Measurements from ENCODE around the gene KRTAP12-3. TPM values are rescaled to one million over a fixed set of nuclear protein-coding genes. Genes with fewer than 3 reads are reported as not detected.

KRTAP12-3 gene, protein sequence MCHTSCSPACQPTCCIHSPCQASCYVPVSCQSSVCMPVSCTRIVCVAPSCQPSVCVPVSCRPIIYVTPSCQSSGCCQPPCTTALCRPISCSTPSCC
- total RNA-seq (2022; extraction: Qiagen RNA extraction; ENCODE audit: low read depth), result not detected in 5 replicates

DNA sequence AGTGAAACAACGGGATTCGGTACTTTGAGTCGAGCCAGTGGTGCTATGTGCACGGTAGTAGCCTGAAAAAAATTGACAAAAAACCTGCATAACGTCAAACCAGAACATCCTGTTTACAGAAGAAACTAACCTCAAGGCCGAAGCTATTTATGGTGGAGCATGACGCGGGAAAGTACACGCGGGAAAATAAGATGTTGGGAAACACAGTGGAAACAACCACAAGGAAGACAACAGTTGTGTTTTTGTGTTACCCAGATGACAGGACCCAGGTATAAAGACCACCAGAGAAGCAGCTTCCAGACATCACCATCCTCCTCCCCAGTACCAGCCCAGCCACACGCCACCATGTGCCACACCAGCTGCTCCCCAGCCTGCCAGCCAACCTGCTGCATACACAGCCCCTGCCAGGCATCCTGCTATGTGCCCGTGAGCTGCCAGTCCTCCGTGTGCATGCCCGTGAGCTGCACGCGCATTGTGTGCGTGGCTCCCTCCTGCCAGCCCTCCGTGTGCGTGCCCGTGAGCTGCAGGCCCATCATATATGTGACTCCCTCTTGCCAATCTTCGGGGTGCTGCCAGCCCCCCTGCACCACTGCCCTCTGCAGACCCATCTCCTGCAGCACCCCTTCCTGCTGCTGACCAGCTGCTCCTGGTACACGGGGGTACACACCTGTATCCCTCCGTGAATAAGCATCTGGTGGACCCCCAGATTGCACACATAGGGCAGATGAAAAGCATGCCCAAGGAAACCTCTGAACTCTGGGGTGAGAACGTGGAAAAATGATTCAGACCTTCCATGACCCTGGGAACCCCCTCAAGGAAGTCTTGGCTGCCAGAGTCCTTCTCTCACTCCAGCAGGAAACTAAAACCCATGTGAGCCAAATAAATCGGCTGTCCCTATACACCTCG is at the start of gene KRTAP12-3:
Gene KRTAP12-3 (plus strand): TSS at position 298 of the 906 bp plus-strand sequence. CDS start 48 bp downstream, at position 346.

DNA sequence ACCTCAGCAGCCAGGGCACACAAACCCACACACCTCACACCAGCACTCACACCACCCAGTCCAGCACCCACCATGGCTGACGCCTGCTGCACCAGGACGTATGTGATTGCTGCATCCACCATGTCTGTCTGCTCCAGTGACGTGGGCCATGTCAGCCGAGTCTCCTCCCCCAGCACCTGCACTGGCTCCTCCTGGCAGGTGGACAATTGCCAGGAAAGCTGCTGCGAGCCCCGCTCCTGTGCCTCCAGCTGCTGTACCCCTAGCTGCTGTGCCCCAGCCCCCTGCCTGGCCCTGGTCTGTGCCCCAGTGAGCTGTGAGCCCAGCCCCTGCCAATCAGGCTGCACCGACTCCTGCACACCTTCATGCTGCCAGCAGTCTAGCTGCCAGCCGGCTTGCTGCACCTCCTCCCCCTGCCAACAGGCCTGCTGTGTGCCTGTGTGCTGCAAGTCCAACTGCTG is 45.7 kb upstream of the KRTAP12-3 start, which contains the start of gene KRTAP10-8:
Gene KRTAP10-8 (plus strand): TSS at position 51 of the 458 bp plus-strand sequence. CDS start 22 bp downstream, at position 73.

DNA sequence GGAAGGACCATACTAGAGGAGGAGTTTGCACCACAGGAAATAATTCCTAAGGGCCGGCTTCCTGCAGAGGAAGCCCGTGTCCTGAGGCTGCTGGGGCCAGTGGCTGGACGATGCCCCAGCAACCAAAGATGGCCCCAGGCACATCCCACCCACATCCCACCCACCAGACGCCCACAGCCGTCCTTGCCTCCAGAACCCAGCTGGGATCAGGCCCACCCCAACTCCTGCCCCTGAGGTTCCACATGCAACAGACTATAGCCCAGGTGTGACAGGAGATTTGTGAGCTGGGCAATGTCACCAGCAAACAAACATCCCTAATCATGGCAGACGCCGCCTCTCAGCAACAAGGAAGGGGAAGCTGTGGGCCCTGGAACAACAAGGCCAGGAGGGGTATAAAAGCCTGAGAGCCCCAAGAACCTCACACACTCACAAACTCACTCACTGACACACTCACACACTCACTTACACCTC is 31.0 kb upstream of the KRTAP12-3 start, which contains the start of gene KRTAP10-9:
Gene KRTAP10-9 (plus strand): TSS at position 421 of the 471 bp plus-strand sequence. CDS start 79 bp downstream, outside the sequence.

DNA sequence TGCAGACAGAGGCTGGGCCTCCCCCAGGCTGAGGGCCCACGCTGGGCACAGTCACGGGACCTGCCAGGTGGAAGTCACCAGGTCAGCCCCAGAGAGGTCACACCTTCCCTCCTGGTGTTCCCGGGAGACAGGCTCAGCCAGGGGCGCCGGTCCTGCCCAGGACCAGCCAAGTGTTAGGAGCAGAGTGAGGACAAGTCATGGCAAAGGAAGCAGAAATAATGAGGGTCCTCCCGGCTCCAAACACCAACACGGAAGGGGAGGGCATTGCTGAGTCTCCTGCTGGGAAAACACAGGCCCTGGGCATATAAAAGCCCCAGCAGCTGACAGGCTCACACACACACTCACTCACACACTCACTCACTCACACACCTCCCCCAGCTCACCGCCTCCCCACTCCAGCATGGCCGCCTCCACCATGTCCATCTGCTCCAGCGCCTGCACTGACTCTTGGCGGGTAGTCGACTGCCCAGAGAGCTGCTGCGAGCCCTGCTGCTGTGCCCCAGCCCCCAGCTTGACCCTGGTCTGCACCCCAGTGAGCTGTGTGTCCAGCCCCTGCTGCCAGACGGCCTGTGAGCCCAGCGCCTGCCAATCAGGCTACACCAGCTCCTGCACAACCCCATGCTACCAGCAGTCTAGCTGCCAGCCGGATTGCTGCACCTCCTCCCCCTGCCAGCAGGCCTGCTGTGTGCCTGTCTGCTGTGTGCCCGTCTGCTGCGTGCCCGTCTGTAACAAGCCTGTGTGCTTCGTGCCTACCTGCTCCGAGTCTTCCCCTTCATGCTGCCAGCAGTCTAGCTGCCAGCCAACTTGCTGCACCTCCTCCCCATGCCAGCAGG is 20.5 kb upstream of the KRTAP12-3 start, which contains the start of gene KRTAP10-10:
Gene KRTAP10-10 (plus strand): TSS at position 339 of the 833 bp plus-strand sequence. CDS start 62 bp downstream, at position 401.

DNA sequence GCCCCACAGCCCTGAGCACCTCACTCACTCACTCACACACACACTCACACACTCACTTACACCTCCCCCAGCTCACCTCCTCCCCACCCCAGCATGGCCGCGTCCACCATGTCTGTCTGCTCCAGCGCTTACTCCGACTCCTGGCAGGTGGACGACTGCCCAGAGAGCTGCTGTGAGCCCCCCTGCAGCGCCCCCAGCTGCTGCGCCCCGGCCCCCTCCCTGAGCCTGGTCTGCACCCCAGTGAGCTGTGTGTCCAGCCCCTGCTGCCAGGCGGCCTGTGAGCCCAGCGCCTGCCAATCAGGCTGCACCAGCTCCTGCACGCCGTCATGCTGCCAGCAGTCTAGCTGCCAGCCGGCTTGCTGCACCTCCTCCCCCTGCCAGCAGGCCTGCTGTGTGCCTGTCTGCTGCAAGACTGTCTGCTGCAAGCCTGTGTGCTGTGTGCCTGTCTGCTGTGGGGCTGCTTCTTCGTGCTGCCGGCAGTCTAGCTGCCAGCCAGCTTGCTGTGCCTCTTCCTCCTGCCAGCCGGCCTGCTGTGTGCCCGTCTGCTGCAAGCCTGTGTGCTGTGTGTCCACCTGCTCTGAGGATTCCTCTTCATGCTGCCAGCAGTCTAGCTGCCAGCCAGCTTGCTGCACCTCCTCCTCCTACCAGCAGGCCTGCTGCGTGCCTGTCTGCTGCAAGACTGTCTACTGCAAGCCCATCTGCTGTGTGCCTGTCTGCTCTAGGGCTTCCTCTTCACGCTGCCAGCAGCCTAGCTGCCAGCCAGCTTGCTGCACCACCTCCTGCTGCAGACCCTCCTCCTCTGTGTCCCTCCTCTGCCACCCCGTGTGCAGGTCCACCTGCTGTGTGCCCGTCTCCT is 11.1 kb upstream of the KRTAP12-3 start, which contains the start of gene KRTAP10-11:
Gene KRTAP10-11 (plus strand): TSS at position 49 of the 856 bp plus-strand sequence. CDS start 45 bp downstream, at position 94.

DNA sequence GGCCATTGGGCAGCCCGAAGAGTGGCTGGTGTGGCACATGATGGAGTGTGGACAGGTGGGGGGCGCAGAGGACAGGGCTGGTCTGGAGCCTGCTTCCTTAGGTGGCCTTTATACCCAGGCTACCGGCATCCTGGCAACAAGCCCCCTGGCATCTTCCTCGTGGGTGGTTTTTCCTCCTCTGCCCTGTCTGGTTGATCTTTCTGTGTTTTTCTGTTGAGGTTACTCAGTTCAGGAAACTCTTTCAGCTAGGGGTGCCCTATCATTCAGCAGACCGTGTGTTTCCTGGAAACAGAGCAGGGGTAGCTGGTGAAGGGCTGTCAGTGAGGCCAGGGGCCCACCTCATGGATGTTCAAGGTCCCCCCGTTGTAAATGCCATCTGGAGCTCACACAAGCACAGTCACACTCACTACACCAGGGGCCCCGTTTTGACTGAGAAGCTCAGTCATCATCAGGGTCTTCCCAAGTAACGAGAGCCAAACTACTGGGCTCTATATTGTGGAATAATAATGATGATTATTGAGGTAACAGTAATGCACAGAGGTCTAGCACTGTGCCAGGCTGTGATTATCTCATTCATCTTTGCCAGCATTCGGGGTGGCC is 3.1 kb upstream of the KRTAP12-3 start, which contains the start of gene KRTAP12-4:
Gene KRTAP12-4 (minus strand): TSS at position 84 of the 600 bp plus-strand sequence. CDS start 45 bp downstream, at position 39.

DNA sequence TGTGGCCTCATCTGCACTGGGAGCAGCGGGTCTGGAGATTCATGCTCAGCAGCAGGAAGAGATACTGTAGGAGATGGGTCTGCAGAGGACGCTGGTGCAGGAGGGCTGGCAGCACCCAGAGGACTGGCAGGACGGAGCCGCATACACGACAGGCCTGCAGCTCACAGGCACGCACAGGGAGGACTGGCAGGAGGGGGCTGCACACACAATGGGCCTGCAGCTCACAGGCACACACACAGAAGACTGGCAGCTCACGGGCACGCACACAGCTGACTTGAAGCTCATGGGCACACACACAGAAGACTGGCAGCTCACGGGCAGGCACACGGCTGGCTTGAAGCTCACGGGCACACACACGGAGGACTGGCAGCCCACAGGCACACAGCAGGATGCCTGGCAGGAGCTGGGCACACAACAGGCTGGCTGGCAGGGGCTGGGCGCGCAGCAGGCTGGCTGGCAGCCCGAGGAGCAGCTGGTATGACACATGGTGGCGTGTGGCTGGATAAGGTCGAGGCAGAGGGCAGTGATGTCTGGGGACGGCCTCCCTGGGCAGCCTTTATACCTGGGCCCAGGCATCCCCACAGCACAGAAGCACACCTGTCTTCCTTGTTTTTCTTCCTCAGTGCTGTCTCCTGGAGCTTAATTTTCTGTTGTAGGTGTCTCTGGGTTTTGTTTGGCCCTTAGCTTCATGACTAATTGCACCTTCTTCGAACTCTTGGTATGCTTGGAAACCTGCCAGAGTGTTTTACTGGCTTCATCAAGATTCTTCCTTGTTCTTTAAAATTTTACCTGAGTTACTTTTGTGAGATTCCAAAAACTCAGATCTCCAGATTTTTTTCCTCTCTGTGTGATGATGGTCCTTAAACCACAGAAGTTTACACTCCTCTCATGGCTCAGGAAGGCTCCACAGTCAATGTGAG is 8.9 kb downstream of the KRTAP12-3 start, which contains the start of gene KRTAP12-2:
Gene KRTAP12-2 (minus strand): TSS at position 527 of the 920 bp plus-strand sequence. CDS start 41 bp downstream, at position 486.

DNA sequence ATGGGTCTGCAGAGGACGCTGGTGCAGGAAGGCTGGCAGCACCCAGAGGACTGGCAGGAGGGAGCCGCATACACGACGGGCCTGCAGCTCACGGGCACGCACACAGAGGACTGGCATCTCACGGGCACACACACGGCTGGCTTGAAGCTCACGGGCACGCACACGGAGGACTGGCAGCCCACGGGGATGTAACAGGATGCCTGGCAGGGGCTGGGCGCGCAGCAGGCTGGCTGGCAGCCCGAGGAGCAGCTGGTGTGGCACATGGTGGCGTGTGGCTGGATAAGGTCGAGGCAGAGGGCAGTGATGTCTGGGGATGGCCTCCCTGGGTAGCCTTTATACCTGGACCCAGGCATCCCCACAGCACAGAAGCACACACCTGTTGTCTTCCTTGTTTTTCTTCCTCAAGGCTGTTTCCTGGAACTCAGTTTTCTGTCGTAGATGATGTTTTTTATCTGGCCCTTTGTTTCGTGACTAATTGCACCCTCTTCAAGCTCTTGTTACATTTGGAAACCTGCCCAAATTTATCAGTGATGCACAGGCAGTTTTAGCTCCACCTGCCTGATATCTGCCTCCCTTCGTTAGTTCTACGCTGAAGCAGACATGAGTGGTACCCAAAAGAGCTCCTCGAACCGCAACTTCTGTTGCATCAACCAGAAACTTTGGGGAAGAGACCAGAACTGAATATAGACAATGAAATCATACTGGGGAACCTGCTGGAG is 24.3 kb downstream of the KRTAP12-3 start, which contains the start of gene KRTAP12-1:
Gene KRTAP12-1 (minus strand): TSS at position 303 of the 719 bp plus-strand sequence. CDS start 40 bp downstream, at position 263.

DNA sequence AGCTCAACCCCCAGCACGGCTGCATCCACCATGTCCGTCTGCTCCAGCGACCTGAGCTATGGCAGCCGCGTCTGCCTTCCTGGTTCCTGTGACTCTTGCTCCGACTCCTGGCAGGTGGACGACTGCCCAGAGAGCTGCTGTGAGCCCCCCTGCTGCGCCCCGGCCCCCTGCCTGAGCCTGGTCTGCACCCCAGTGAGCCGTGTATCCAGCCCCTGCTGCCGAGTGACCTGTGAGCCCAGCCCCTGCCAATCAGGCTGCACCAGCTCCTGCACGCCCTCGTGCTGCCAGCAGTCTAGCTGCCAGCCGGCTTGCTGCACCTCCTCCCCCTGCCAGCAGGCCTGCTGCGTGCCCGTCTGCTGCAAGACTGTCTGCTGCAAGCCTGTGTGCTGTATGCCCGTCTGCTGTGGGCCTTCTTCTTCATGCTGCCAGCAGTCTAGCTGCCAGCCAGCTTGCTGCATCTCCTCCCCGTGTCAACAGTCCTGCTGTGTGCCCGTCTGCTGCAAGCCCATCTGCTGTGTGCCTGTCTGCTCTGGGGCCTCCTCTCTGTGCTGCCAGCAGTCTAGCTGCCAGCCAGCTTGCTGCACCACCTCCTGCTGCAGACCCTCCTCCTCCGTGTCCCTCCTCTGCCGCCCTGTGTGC is 39.6 kb downstream of the KRTAP12-3 start, which contains the start of gene KRTAP10-12:
Gene KRTAP10-12 (plus strand): TSS at position 1 of the 639 bp plus-strand sequence. CDS start 30 bp downstream, at position 31.

Other genes starting within 250 kb of the KRTAP12-3 start
- 1.3 to 1.9 TPM (median 1.5 TPM) in 5 replicates for gene LRRC3, start 202.4 kb upstream of the KRTAP12-3 start, total RNA-seq (2022; extraction: Qiagen RNA extraction; ENCODE audit: low read depth)
- gene KRTAP10-1, start 117.7 kb upstream of the KRTAP12-3 start, total RNA-seq (2022; extraction: Qiagen RNA extraction; ENCODE audit: low read depth), result not detected in 5 replicates
- not detected in 5 replicates for gene KRTAP10-2, start 106.4 kb upstream of the KRTAP12-3 start, total RNA-seq (2022; extraction: Qiagen RNA extraction; ENCODE audit: low read depth)
- not detected in 5 replicates for gene KRTAP10-3, start 99.1 kb upstream of the KRTAP12-3 start, total RNA-seq (2022; extraction: Qiagen RNA extraction; ENCODE audit: low read depth)
- gene KRTAP10-4, start 84.2 kb upstream of the KRTAP12-3 start, total RNA-seq (2022; extraction: Qiagen RNA extraction; ENCODE audit: low read depth), result not detected in 5 replicates
- not detected in 5 replicates for gene KRTAP10-5, start 77.3 kb upstream of the KRTAP12-3 start, total RNA-seq (2022; extraction: Qiagen RNA extraction; ENCODE audit: low read depth)
- not detected in 5 replicates for gene KRTAP10-6, start 65.4 kb upstream of the KRTAP12-3 start, total RNA-seq (2022; extraction: Qiagen RNA extraction; ENCODE audit: low read depth)
- gene KRTAP10-7, start 57.3 kb upstream of the KRTAP12-3 start, total RNA-seq (2022; extraction: Qiagen RNA extraction; ENCODE audit: low read depth), result not detected in 5 replicates
- gene KRTAP10-8, start 45.9 kb upstream of the KRTAP12-3 start, total RNA-seq (2022; extraction: Qiagen RNA extraction; ENCODE audit: low read depth), result not detected in 5 replicates
- not detected in 5 replicates for gene KRTAP10-9, start 30.8 kb upstream of the KRTAP12-3 start, total RNA-seq (2022; extraction: Qiagen RNA extraction; ENCODE audit: low read depth)
- gene KRTAP10-10, start 20.6 kb upstream of the KRTAP12-3 start, total RNA-seq (2022; extraction: Qiagen RNA extraction; ENCODE audit: low read depth), result not detected in 5 replicates
- not detected in 5 replicates for gene KRTAP10-11, start 11.5 kb upstream of the KRTAP12-3 start, total RNA-seq (2022; extraction: Qiagen RNA extraction; ENCODE audit: low read depth)
- gene KRTAP12-4, start 3.3 kb upstream of the KRTAP12-3 start, total RNA-seq (2022; extraction: Qiagen RNA extraction; ENCODE audit: low read depth), result not detected in 5 replicates
- not detected in 5 replicates for gene KRTAP12-2, start 9.0 kb downstream of the KRTAP12-3 start, total RNA-seq (2022; extraction: Qiagen RNA extraction; ENCODE audit: low read depth)
- not detected in 5 replicates for gene KRTAP12-1, start 24.2 kb downstream of the KRTAP12-3 start, total RNA-seq (2022; extraction: Qiagen RNA extraction; ENCODE audit: low read depth)
- not detected in 5 replicates for gene KRTAP10-12, start 39.2 kb downstream of the KRTAP12-3 start, total RNA-seq (2022; extraction: Qiagen RNA extraction; ENCODE audit: low read depth)
- gene TSPEAR, start 53.6 kb downstream of the KRTAP12-3 start, total RNA-seq (2022; extraction: Qiagen RNA extraction; ENCODE audit: low read depth), result not detected in 5 replicates
- gene UBE2G2, start 143.9 kb downstream of the KRTAP12-3 start, total RNA-seq (2022; extraction: Qiagen RNA extraction; ENCODE audit: low read depth), result 32.0 to 38.3 TPM (median 35.3 TPM) in 5 replicates
- gene SUMO3, start 160.1 kb downstream of the KRTAP12-3 start, total RNA-seq (2022; extraction: Qiagen RNA extraction; ENCODE audit: low read depth), result 63.0 to 67.5 TPM (median 65.3 TPM) in 5 replicates
- 90.5 to 112 TPM (median 103 TPM) in 5 replicates for gene PTTG1IP, start 215.8 kb downstream of the KRTAP12-3 start, total RNA-seq (2022; extraction: Qiagen RNA extraction; ENCODE audit: low read depth)